ENCODE measurements around the gene SCN5A. TPM values are rescaled to one million over a fixed set of nuclear protein-coding genes. Genes with fewer than 3 reads are reported as not detected.

Gene SCN5A
- total and polyA plus RNA-seq, 2 of the 4 experiments (the other 2 are of a cell fraction), result 1.9 to 2.0 TPM

GRCh38 chr3:38576526-38577370, 72.7 kb downstream of the SCN5A start:
- Histone ChIP-seq H3K4me3 (ENCODE audit: insufficient read depth, low read depth, low read length) (no peak overlapping the region), H3K9me3 (ENCODE audit: control insufficient read depth, insufficient read depth, low read length) (no peaks in the 10 kb centered on the region), H3K14ac (replicated peaks; ENCODE audit: low read depth, low read length) (no peak overlapping the region), H2BK15ac (ENCODE audit: low read depth, low read length) (no peak overlapping the region), H3K9me1 (ENCODE audit: insufficient read depth, low read length) (0 out of 2 replicates have a peak, but pooled peaks cover 8% of the 10 kb centered on the region), H3K18ac (ENCODE audit: low read depth, low read length) (no peak overlapping the region), H4K20me1 (ENCODE audit: insufficient read depth, low read length) (no peaks in the 10 kb centered on the region), H2BK5ac (ENCODE audit: low read depth, low read length, poor library complexity, severe bottlenecking) (no peak overlapping the region), H3K36me3 (ENCODE audit: control insufficient read depth, insufficient read depth, low read length) (no peaks in the 10 kb centered on the region), H2AFZ (replicated peaks; ENCODE audit: low read length, poor library complexity) (no peak overlapping the region), H2AK9ac (replicated peaks; ENCODE audit: low read depth, low read length, poor library complexity) (no peak overlapping the region), H2AK5ac (ENCODE audit: low read depth, low read length) (no peak overlapping the region), H3K4ac (ENCODE audit: low read depth, low read length) (no peak overlapping the region), H3K56ac (ENCODE audit: extremely low read depth, insufficient read depth, low read length) (no peak overlapping the region), H3K4me2 (ENCODE audit: low read depth, low read length) (no peak overlapping the region), H3K9ac (ENCODE audit: low read depth, low read length) (no peak overlapping the region), H2BK120ac (ENCODE audit: low read depth, low read length) (no peak overlapping the region), H3K27me3 (ENCODE audit: control insufficient read depth, insufficient read depth, low read length) (no peaks in the 10 kb centered on the region), H3K23ac (ENCODE audit: low read depth, low read length) (no peak overlapping the region), H3K79me1 (ENCODE audit: low read depth in 1 of 2, low read length in 2 of 2) (no peaks in the 10 kb centered on the region), H4K8ac (ENCODE audit: low read depth in 2 of 2, low read length in 2 of 2) (no peak overlapping the region), H3K27ac (ENCODE audit: insufficient read depth, low read length) (no peak overlapping the region), H4K5ac (ENCODE audit: low read depth, low read length) (no peak overlapping the region), H2BK20ac (ENCODE audit: low read depth, low read length) (no peak overlapping the region), H3K4me1 (ENCODE audit: control insufficient read depth, insufficient read depth, low read length) (no peaks in the 10 kb centered on the region), H4K91ac (ENCODE audit: insufficient read depth, low read depth, low read length) (no peak overlapping the region)
- CTCF ChIA-PET, result interaction anchor here (0.6 kb wide), 1 partner anchor 23 kb away, joined by 3 read pairs; no protein-coding TSS in a partner anchor
- DNase-seq (no peak), ATAC-seq (ENCODE audit: low read depth) (no peak)
- POLR2A ChIA-PET (ENCODE audit: unreplicated experiment), result no interaction called here
- in situ Hi-C loops (cut with MboI; ENCODE audit: low sequenced_read_pairs), result no loop called here
- WGBS, 2 experiments (ENCODE audit: extremely low coverage in 2 of 2, insufficient read length in 1 of 2), result 60% methylated on average over 4 of the region's 16 CpGs; no CpG with 5 or more reads in 1 of the 2 experiments
- intact Hi-C loops (cut with micrococcal nuclease), result no loop called here
- no TSS peak for BruUV-seq (replicated peaks)
- dilution Hi-C loops (cut with HindIII; ENCODE audit: low sequenced_read_pairs, unreplicated experiment), result no loop called here
- TF ChIP-seq RFX5 (IDR thresholded peaks at IDR 0.05; ENCODE audit: low read depth, low read length) (no peak), NFE2L2 (IDR thresholded peaks at IDR 0.05; ENCODE audit: low read depth, low read length) (no peak), POLR2A (IDR thresholded peaks at IDR 0.05; ENCODE audit: low read depth, low read length) (no peak), CHD1 (IDR thresholded peaks at IDR 0.05; ENCODE audit: low read depth, low read length) (no peak), MAFK (IDR thresholded peaks at IDR 0.05; ENCODE audit: low read depth, low read length) (no peak), MAZ (IDR thresholded peaks at IDR 0.05; ENCODE audit: borderline replicate concordance, low read depth, low read length) (no peak), SMC3 (IDR thresholded peaks at IDR 0.05; ENCODE audit: low read depth, low read length) (no peak), BHLHE40 (IDR thresholded peaks at IDR 0.05; ENCODE audit: low read depth, low read length) (no peak), CTCF (conservative IDR thresholded peaks at IDR 0.05; ENCODE audit: low read depth, low read length) (no peak), RAD21 (IDR thresholded peaks at IDR 0.05; ENCODE audit: low read length) (no peak), CEBPB (IDR thresholded peaks at IDR 0.05; ENCODE audit: low read depth, low read length) (no peak), FOS (IDR thresholded peaks at IDR 0.05; ENCODE audit: low read depth, low read length) (no peak), RCOR1 (IDR thresholded peaks at IDR 0.05; ENCODE audit: insufficient replicate concordance, low read length) (no peak)
- TF ChIP-seq, protein P1, sequence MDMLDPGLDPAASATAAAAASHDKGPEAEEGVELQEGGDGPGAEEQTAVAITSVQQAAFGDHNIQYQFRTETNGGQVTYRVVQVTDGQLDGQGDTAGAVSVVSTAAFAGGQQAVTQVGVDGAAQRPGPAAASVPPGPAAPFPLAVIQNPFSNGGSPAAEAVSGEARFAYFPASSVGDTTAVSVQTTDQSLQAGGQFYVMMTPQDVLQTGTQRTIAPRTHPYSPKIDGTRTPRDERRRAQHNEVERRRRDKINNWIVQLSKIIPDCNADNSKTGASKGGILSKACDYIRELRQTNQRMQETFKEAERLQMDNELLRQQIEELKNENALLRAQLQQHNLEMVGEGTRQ (IDR thresholded peaks at IDR 0.05; ENCODE audit: low read depth, low read length), result no peak
- TF ChIP-seq, protein P2, sequence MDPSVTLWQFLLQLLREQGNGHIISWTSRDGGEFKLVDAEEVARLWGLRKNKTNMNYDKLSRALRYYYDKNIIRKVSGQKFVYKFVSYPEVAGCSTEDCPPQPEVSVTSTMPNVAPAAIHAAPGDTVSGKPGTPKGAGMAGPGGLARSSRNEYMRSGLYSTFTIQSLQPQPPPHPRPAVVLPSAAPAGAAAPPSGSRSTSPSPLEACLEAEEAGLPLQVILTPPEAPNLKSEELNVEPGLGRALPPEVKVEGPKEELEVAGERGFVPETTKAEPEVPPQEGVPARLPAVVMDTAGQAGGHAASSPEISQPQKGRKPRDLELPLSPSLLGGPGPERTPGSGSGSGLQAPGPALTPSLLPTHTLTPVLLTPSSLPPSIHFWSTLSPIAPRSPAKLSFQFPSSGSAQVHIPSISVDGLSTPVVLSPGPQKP (IDR thresholded peaks at IDR 0.05; ENCODE audit: borderline replicate concordance, low read depth, low read length), result no peak

Measured in IMR-90 (cell line).